ENCODE measurements around the gene RRP12. TPM values are rescaled to one million over a fixed set of nuclear protein-coding genes. Genes with fewer than 3 reads are reported as not detected.

Gene RRP12
- total RNA-seq, 1 donor from 2014 or later: 23.7 TPM

DNA sequence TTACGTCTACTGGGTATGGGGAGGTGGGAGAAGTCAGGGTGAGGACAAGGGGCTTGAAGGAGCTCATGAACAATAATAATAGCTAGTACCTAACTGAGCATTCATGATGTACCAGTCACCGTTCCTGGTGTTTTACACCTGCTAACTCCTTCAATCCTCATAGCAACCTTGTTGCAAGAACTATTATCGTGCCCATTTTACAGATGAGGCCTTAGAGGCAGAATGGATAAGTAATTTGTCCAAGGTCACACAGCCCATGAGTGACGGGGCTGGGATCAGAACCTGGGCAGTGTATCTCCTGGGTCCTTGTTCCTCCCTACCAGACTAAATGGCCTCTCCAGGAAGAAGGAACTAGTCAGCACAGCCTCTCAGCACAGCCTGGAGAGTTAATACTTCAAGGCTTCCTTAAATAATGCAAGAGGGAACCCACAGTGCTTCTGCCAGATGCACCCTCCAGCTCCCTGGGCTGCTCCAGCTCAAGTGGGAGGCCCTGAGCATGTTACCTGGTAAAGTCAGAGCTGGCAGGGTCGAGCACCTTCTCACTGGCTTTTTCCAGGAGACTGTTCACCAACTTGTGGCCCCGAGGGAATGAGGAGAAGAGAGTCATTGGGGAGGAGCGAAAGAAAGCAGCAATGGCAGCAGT lies 28.8 kb downstream of the RRP12 start:
- H3K4me1 ChIP-seq: no peaks in the 10 kb centered on the region
- H3K9me3 ChIP-seq: no peaks in the 10 kb centered on the region
- DNase-seq (peak; percentile 79), ATAC-seq (peak; percentile 82)
- TF ChIP-seq, protein P1, sequence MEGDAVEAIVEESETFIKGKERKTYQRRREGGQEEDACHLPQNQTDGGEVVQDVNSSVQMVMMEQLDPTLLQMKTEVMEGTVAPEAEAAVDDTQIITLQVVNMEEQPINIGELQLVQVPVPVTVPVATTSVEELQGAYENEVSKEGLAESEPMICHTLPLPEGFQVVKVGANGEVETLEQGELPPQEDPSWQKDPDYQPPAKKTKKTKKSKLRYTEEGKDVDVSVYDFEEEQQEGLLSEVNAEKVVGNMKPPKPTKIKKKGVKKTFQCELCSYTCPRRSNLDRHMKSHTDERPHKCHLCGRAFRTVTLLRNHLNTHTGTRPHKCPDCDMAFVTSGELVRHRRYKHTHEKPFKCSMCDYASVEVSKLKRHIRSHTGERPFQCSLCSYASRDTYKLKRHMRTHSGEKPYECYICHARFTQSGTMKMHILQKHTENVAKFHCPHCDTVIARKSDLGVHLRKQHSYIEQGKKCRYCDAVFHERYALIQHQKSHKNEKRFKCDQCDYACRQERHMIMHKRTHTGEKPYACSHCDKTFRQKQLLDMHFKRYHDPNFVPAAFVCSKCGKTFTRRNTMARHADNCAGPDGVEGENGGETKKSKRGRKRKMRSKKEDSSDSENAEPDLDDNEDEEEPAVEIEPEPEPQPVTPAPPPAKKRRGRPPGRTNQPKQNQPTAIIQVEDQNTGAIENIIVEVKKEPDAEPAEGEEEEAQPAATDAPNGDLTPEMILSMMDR (IDR thresholded peaks at IDR 0.05): no peak
- H3K4me3 ChIP-seq: no peak overlapping the region
- peak overlapping the region; percentile 8 for H3K27ac ChIP-seq
- H3K36me3 ChIP-seq: peaks cover 25% of the 10 kb centered on the region
- no peaks in the 10 kb centered on the region for H3K27me3 ChIP-seq
- intact Hi-C loops (cut with DNase I): no loop called here

- no peaks in the 10 kb centered on the region for H3K27me3 ChIP-seq
- H3K4me3 ChIP-seq: no peak overlapping the region
- no peaks in the 10 kb centered on the region for H3K9me3 ChIP-seq
- H3K36me3 ChIP-seq: peaks cover 25% of the 10 kb centered on the region
- ATAC-seq (no peak), DNase-seq (no peak)
- no peaks in the 10 kb centered on the region for H3K4me1 ChIP-seq
- TF ChIP-seq, protein P1 (IDR thresholded peaks at IDR 0.05): no peak
- no peak overlapping the region for H3K27ac ChIP-seq
- intact Hi-C loops (cut with DNase I): no loop called here
These were observed 29.4 kb downstream of the RRP12 start for GRCh38 chr10:97371696-97372095.

DNA sequence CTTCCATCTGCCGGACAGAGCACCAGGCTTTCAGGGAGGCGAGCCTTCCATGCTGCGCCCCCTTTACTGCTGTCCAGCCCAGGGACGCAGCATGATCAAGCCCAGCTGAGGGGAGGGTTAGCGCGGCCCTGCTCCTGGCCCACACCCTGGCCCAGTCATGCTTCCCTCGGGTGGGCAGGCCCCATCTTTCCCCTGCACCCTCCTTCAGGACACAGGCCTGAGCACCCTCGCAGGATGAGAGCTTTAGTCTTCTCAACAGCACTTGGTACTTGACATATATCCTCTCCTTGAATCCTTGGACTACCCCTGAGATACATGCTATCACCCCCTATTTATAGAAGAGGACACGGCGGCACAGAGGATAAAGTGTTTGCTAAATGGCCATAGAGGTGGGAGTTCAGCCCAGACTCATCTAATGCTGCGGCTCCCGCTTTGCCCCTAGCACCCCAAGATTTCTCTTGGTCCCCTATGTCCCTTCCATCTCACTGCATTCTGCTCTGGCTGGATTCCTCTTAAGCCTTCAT lies 34.0 kb downstream of the RRP12 start:
- no peak for ATAC-seq

GRCh38 chr10:97366572-97366971 lies 34.6 kb downstream of the RRP12 start:
- intact Hi-C loops (cut with DNase I): no loop called here
- no peaks in the 10 kb centered on the region for H3K27me3 ChIP-seq
- TF ChIP-seq, protein P1 (IDR thresholded peaks at IDR 0.05): no peak
- DNase-seq: no peak
- no peaks in the 10 kb centered on the region for H3K9me3 ChIP-seq
- peaks cover 10% of the 10 kb centered on the region for H3K36me3 ChIP-seq
- no peak overlapping the region for H3K4me3 ChIP-seq
- peak overlapping the region; percentile 78 for H3K27ac ChIP-seq
- ATAC-seq: no peak
- H3K4me1 ChIP-seq: no peaks in the 10 kb centered on the region

More for the DNA sequence above, 34.0 kb downstream of the RRP12 start:
- Histone ChIP-seq H3K27me3 (no peaks in the 10 kb centered on the region), H3K36me3 (peaks cover 15% of the 10 kb centered on the region), H3K27ac (no peak overlapping the region), H3K4me1 (no peaks in the 10 kb centered on the region), H3K9me3 (no peaks in the 10 kb centered on the region), H3K4me3 (no peak overlapping the region)
- intact Hi-C loops (cut with DNase I): no loop called here
- TF ChIP-seq, protein P1 (IDR thresholded peaks at IDR 0.05): no peak
- DNase-seq: no peak

GRCh38 chr10:97365761-97366351 lies 35.3 kb downstream of the RRP12 start:
- peak; percentile 69 for ATAC-seq
- no peak for DNase-seq
- intact Hi-C loops (cut with DNase I): no loop called here
- H3K4me1 ChIP-seq: no peaks in the 10 kb centered on the region
- H3K36me3 ChIP-seq: peaks cover 8% of the 10 kb centered on the region
- TF ChIP-seq, protein P1 (IDR thresholded peaks at IDR 0.05): no peak
- H3K4me3 ChIP-seq: no peak overlapping the region
- H3K27me3 ChIP-seq: no peaks in the 10 kb centered on the region
- peak overlapping the region; percentile 78 for H3K27ac ChIP-seq
- H3K9me3 ChIP-seq: no peaks in the 10 kb centered on the region

All from upper lobe of right lung (tissue), 1 donor.